ENCODE measurements around the gene PMPCA. TPM values are rescaled to one million over a fixed set of nuclear protein-coding genes. Genes with fewer than 3 reads are reported as not detected.

PMPCA gene
- total and polyA plus RNA-seq, 2 experiments from 2014 or later: 61.3 to 88.2 TPM

DNA sequence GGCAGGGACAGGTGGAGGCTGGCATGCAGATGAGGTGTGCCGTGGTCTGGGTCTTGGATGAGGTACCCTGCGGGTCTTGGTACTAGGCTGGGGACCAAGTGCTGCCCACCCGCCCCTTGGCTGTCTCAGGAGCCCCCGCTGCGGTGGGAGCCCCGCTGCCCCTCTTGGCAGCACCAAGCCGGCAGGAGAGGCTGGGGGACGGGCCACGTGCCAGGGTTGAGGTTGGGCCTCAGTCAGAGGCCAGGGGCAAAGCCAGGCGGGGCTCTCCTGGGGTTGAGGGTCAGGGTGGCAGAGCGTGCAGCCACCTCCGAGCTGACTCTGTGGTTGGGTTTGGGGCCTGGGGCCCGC lies 39.0 kb upstream of the PMPCA start (continued):
- TF ChIP-seq, protein P1, sequence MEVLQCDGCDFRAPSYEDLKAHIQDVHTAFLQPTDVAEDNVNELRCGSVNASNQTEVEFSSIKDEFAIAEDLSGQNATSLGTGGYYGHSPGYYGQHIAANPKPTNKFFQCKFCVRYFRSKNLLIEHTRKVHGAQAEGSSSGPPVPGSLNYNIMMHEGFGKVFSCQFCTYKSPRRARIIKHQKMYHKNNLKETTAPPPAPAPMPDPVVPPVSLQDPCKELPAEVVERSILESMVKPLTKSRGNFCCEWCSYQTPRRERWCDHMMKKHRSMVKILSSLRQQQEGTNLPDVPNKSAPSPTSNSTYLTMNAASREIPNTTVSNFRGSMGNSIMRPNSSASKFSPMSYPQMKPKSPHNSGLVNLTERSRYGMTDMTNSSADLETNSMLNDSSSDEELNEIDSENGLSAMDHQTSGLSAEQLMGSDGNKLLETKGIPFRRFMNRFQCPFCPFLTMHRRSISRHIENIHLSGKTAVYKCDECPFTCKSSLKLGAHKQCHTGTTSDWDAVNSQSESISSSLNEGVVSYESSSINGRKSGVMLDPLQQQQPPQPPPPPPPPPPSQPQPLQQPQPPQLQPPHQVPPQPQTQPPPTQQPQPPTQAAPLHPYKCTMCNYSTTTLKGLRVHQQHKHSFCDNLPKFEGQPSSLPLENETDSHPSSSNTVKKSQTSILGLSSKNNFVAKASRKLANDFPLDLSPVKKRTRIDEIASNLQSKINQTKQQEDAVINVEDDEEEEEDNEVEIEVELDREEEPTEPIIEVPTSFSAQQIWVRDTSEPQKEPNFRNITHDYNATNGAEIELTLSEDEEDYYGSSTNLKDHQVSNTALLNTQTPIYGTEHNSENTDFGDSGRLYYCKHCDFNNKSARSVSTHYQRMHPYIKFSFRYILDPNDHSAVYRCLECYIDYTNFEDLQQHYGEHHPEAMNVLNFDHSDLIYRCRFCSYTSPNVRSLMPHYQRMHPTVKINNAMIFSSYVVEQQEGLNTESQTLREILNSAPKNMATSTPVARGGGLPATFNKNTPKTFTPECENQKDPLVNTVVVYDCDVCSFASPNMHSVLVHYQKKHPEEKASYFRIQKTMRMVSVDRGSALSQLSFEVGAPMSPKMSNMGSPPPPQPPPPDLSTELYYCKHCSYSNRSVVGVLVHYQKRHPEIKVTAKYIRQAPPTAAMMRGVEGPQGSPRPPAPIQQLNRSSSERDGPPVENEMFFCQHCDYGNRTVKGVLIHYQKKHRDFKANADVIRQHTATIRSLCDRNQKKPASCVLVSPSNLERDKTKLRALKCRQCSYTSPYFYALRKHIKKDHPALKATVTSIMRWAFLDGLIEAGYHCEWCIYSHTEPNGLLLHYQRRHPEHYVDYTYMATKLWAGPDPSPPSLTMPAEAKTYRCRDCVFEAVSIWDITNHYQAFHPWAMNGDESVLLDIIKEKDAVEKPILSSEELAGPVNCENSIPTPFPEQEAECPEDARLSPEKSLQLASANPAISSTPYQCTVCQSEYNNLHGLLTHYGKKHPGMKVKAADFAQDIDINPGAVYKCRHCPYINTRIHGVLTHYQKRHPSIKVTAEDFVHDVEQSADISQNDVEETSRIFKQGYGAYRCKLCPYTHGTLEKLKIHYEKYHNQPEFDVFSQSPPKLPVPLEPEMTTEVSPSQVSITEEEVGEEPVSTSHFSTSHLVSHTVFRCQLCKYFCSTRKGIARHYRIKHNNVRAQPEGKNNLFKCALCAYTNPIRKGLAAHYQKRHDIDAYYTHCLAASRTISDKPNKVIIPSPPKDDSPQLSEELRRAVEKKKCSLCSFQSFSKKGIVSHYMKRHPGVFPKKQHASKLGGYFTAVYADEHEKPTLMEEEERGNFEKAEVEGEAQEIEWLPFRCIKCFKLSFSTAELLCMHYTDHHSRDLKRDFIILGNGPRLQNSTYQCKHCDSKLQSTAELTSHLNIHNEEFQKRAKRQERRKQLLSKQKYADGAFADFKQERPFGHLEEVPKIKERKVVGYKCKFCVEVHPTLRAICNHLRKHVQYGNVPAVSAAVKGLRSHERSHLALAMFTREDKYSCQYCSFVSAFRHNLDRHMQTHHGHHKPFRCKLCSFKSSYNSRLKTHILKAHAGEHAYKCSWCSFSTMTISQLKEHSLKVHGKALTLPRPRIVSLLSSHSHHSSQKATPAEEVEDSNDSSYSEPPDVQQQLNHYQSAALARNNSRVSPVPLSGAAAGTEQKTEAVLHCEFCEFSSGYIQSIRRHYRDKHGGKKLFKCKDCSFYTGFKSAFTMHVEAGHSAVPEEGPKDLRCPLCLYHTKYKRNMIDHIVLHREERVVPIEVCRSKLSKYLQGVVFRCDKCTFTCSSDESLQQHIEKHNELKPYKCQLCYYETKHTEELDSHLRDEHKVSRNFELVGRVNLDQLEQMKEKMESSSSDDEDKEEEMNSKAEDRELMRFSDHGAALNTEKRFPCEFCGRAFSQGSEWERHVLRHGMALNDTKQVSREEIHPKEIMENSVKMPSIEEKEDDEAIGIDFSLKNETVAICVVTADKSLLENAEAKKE (CRISPR knock-in tag; IDR thresholded peaks at IDR 0.05): no peak
- TF ChIP-seq, protein P2, sequence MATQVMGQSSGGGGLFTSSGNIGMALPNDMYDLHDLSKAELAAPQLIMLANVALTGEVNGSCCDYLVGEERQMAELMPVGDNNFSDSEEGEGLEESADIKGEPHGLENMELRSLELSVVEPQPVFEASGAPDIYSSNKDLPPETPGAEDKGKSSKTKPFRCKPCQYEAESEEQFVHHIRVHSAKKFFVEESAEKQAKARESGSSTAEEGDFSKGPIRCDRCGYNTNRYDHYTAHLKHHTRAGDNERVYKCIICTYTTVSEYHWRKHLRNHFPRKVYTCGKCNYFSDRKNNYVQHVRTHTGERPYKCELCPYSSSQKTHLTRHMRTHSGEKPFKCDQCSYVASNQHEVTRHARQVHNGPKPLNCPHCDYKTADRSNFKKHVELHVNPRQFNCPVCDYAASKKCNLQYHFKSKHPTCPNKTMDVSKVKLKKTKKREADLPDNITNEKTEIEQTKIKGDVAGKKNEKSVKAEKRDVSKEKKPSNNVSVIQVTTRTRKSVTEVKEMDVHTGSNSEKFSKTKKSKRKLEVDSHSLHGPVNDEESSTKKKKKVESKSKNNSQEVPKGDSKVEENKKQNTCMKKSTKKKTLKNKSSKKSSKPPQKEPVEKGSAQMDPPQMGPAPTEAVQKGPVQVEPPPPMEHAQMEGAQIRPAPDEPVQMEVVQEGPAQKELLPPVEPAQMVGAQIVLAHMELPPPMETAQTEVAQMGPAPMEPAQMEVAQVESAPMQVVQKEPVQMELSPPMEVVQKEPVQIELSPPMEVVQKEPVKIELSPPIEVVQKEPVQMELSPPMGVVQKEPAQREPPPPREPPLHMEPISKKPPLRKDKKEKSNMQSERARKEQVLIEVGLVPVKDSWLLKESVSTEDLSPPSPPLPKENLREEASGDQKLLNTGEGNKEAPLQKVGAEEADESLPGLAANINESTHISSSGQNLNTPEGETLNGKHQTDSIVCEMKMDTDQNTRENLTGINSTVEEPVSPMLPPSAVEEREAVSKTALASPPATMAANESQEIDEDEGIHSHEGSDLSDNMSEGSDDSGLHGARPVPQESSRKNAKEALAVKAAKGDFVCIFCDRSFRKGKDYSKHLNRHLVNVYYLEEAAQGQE (IDR thresholded peaks at IDR 0.05; ENCODE audit: unreplicated experiment): no peak
- TF ChIP-seq CTCF (conservative IDR thresholded peaks at IDR 0.05; ENCODE audit: low read depth in 2 of 2) (no peak), ZNF331 (CRISPR knock-in tag; IDR thresholded peaks at IDR 0.05; ENCODE audit: low read depth) (no peak), STAT1 (IDR thresholded peaks at IDR 0.05; ENCODE audit: unreplicated experiment) (no peak), JUNB (IDR thresholded peaks at IDR 0.05; ENCODE audit: unreplicated experiment) (no peak), CREB1 (CRISPR knock-in tag; IDR thresholded peaks at IDR 0.05; ENCODE audit: low read depth) (no peak)

Data from GM23338 (cell line).